PFSK-1 (cell line): Measurements from ENCODE around the gene IFNA5.

Source experiments
- FOXP2 ChIP-seq: optimal IDR thresholded peaks from 2 replicates; pipeline ENCODE3; 2011; ENCODE audit warnings: borderline replicate concordance, control low read depth, inconsistent platforms; ENCODE audit not compliant: insufficient read depth; ENCODE audit errors: extremely low read length, extremely low read depth
- POLR2AphosphoS5 ChIP-seq: IDR thresholded peaks from 2 replicates; pipeline ENCODE4 v1.6.1; 2012; ENCODE audit warnings: low read depth, mild to moderate bottlenecking, control low read depth, low read length, moderate library complexity
- REST ChIP-seq, 2 experiments: IDR thresholded peaks; 2 replicates each; pipeline versions ENCODE4 v1.6.1 to v1.8.0; 2011 to 2012; ENCODE audit warnings: low read depth in 2 of 2, low read length in 2 of 2, control low read depth in 1 of 2, inconsistent platforms in 1 of 2, mild to moderate bottlenecking in 1 of 2, moderate library complexity in 1 of 2; ENCODE audit not compliant: insufficient read depth in 1 of 2
- SIN3A ChIP-seq: IDR thresholded peaks from 2 replicates; pipeline ENCODE4 v1.6.1; 2012; ENCODE audit warnings: mild to moderate bottlenecking, low read length, moderate library complexity, borderline replicate concordance; ENCODE audit not compliant: insufficient read depth
- TAF1 ChIP-seq: IDR thresholded peaks from 2 replicates; pipeline ENCODE4 v1.6.1; 2012; ENCODE audit warnings: low read length, control low read depth, borderline replicate concordance; ENCODE audit not compliant: insufficient read depth

The IFNA5 gene

DNA sequence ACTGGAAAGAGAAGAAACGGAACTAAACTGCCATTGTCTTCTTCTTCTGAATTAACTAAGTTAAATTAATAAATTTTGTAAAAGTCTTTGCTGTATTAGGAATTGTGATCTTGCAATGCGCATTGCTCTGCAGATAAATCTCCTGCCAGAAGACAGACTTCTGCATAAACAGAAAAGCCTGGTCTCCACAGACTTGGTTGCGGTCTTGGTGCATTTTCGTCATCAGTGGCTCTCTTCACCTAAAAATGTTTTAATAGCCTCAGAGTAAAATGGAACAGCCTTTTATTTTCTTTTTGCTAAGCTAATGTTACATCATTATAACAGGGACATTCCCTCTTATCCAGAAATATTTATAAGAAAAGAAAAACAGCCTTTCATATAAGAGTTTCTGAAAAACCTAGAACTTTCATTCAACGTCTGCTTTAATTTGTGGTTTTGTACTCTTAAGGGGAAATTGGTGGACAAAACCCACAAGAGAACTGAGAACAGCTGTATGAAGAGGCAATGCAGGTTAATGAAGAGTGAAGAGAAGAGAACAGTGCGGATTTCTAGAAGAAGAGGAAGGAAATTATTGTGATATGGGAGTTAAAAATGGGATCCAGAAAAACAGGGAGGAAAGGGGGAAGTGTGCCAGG, 10.1 kb downstream of the IFNA5 start:
- TF ChIP-seq SIN3A, result no peak
- no peak for TF ChIP-seq POLR2AphosphoS5
- no peak for TF ChIP-seq FOXP2
- TF ChIP-seq TAF1, result no peak
- TF ChIP-seq REST (IDR thresholded peaks at IDR 0.05; ENCODE audit: insufficient read depth in 1 of 2, low read depth in 2 of 2, low read length in 2 of 2), result no peak

- TF ChIP-seq FOXP2 (no peak), POLR2AphosphoS5 (no peak), REST (IDR thresholded peaks at IDR 0.05; ENCODE audit: insufficient read depth in 1 of 2, low read depth in 2 of 2, low read length in 2 of 2) (no peak)
Measured at GRCh38 chr9:21294364-21294774, 10.7 kb downstream of the IFNA5 start.

DNA sequence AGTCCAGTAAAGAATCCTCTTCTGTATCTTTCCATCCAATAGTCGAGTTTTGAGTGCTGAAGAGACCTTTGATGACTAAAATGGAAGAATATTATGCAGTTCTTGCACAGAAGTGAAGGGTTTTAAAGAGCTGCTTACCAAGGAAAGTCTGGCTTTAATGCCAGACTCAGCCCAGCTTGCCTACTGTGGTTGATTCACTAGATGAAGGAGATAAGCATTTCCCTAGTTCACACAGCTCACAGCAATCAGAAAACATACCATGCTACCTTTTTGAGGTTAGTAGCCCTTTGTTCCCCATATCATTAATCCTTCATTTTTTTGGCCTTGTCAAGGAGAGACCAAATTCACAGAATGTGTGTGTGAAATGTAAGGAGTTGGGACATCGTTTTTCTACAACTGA, 15.3 kb downstream of the IFNA5 start:
- TF ChIP-seq TAF1 (no peak), POLR2AphosphoS5 (no peak), REST (IDR thresholded peaks at IDR 0.05; ENCODE audit: insufficient read depth in 1 of 2, low read depth in 2 of 2, low read length in 2 of 2) (no peak), FOXP2 (no peak), SIN3A (no peak)

GRCh38 chr9:21287280-21287679, 17.8 kb downstream of the IFNA5 start:
- TF ChIP-seq TAF1 (no peak), POLR2AphosphoS5 (no peak), FOXP2 (no peak), SIN3A (no peak), REST (IDR thresholded peaks at IDR 0.05; ENCODE audit: insufficient read depth in 1 of 2, low read depth in 2 of 2, low read length in 2 of 2) (no peak)

GRCh38 chr9:21286659-21287058, 18.5 kb downstream of the IFNA5 start:
- TF ChIP-seq REST (IDR thresholded peaks at IDR 0.05; ENCODE audit: insufficient read depth in 1 of 2, low read depth in 2 of 2, low read length in 2 of 2) (no peak), FOXP2 (no peak), POLR2AphosphoS5 (no peak), TAF1 (no peak), SIN3A (no peak)
